ENCODE results near the gene FAM209A.
"Not testable (repeated sequence)": the region's sequence is repeated elsewhere in the genome, so short reads cannot be mapped to it uniquely, and the experiment has no call there.

Gene FAM209A

GRCh38 chr20:56518126-56518525, 6.4 kb upstream of the FAM209A start:
- H3K27ac Mint-ChIP-seq: no peak overlapping the region
- peaks cover 0 to 6% of the 10 kb centered on the region in 2 donors for H3K9me3 Mint-ChIP-seq
- ATAC-seq (replicated peaks) (no peak), DNase-seq (no peak)
- H3K36me3 Mint-ChIP-seq (ENCODE audit: insufficient read depth): peaks cover 58% of the 10 kb centered on the region
- no peak overlapping the region for H3K4me3 Mint-ChIP-seq
- H3K27me3 Mint-ChIP-seq: no peaks in the 10 kb centered on the region
- H3K4me1 Mint-ChIP-seq (ENCODE audit: low read depth in 2 of 2): peaks cover 0 to under 1% of the 10 kb centered on the region in 2 donors

- no peak overlapping the region for H3K27ac Mint-ChIP-seq
- H3K4me1 Mint-ChIP-seq (ENCODE audit: low read depth in 2 of 2): peaks cover 0 to 3% of the 10 kb centered on the region in 2 donors
- ATAC-seq (replicated peaks) (no peak), DNase-seq (no peak)
- no peak overlapping the region for H3K4me3 Mint-ChIP-seq
- peaks cover 56% of the 10 kb centered on the region for H3K36me3 Mint-ChIP-seq (ENCODE audit: insufficient read depth)
- peaks cover 0 to 6% of the 10 kb centered on the region in 2 donors for H3K9me3 Mint-ChIP-seq
- H3K27me3 Mint-ChIP-seq: no peaks in the 10 kb centered on the region
These were observed 5.7 kb upstream of the FAM209A start for GRCh38 chr20:56518721-56519398.

DNA sequence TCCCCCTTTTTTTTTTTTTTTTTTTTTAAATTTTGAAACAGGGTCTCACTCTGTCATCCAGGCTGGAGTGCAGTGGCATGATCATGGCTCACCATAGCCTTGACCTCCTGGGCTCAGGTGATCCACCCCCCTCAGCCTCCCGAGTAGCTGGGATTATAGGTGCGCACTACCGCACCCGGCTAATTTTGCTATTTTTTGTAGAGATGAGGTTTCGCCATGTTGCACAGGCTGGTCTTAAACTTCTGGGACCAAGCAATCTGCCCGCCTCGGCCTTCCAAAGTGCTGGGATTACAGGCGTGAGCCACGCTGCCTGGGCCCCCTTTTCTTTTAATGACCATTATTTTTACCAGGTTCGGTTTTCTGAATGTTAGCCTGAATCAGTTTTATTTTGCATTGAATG, 5.0 kb upstream of the FAM209A start:
- ATAC-seq (replicated peaks): no peak
- Mint-ChIP-seq H3K27ac (no peak overlapping the region), H3K36me3 (ENCODE audit: insufficient read depth) (peaks cover 53% of the 10 kb centered on the region), H3K4me3 (no peak overlapping the region), H3K4me1 (ENCODE audit: low read depth in 2 of 2) (peaks cover 0 to 5% of the 10 kb centered on the region in 2 donors), H3K9me3 (peaks cover 0 to 6% of the 10 kb centered on the region in 2 donors), H3K27me3 (no peaks in the 10 kb centered on the region)
- DNase-seq: no peak

DNA sequence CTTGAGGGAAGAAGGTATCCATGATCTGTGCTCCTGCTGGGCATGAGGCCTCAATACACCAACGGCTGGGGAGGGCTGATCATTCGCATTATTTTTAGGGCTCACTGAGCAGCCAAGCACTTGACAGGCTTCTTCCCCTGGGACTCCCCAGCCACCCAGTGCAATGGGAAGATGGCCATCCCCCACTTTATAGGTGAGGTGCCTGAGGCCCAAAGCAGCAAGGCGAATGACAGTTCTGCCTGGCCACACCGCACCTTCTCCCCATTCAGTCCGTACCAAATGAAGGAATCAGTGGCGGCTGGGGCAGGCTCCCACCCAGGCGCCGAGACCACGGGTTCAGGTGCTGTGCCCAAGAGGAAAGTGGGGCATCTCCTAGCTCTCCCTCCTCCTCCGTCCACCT, 4.4 kb upstream of the FAM209A start:
- H3K27me3 Mint-ChIP-seq: no peaks in the 10 kb centered on the region
- DNase-seq (no peak), ATAC-seq (replicated peaks) (no peak)
- H3K4me3 Mint-ChIP-seq: no peak overlapping the region
- no peak overlapping the region for H3K27ac Mint-ChIP-seq
- H3K4me1 Mint-ChIP-seq (ENCODE audit: low read depth in 2 of 2): peaks cover 0 to 5% of the 10 kb centered on the region in 2 donors
- H3K36me3 Mint-ChIP-seq (ENCODE audit: insufficient read depth): peaks cover 52% of the 10 kb centered on the region
- peaks cover 0 to 6% of the 10 kb centered on the region in 2 donors for H3K9me3 Mint-ChIP-seq

DNA sequence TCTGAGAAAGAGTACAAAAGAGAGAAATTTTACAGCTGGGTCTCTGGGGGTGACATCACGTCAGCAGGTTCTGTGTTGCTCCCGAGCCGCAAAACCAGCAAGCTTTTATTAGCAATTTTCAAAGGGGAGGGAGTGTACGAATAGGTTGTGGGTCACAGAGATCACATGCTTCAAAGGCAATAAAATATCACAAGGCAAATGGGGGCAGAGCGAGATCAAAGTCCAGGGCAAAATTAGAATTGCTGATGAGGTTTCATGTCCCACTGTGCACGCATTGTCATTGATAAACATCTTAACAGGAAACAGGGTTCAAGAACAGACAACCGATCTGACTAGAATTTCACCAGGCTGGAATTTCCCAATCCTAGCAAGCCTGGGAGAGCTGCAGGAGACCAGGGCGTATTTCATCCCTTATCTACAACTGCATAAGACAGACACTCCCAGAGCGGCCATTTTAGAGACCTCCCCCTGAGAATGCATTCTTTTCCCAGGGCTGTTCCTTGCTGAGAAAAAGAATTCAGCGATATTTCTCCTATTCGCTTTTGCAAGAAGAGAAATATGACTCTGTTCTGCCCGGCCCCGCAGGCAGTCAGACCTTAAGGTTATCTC, 3.7 kb upstream of the FAM209A start:
- peaks cover 45% of the 10 kb centered on the region for H3K36me3 Mint-ChIP-seq (ENCODE audit: insufficient read depth)
- DNase-seq; H3K4me1 Mint-ChIP-seq (ENCODE audit: low read depth in 2 of 2); H3K9me3 Mint-ChIP-seq; ATAC-seq (replicated peaks); H3K27me3 Mint-ChIP-seq; H3K27ac Mint-ChIP-seq; H3K4me3 Mint-ChIP-seq: not testable (repeated sequence)

GRCh38 chr20:56522311-56522710, 2.2 kb upstream of the FAM209A start:
- H3K27me3 Mint-ChIP-seq: no peaks in the 10 kb centered on the region
- peaks cover 0 to 5% of the 10 kb centered on the region in 2 donors for H3K4me1 Mint-ChIP-seq (ENCODE audit: low read depth in 2 of 2)
- no peak for ATAC-seq (replicated peaks)
- H3K27ac Mint-ChIP-seq: no peak overlapping the region
- peaks cover 0 to 6% of the 10 kb centered on the region in 2 donors for H3K9me3 Mint-ChIP-seq
- H3K4me3 Mint-ChIP-seq: no peak overlapping the region
- DNase-seq: no peak
- peaks cover 38% of the 10 kb centered on the region for H3K36me3 Mint-ChIP-seq (ENCODE audit: insufficient read depth)

DNA sequence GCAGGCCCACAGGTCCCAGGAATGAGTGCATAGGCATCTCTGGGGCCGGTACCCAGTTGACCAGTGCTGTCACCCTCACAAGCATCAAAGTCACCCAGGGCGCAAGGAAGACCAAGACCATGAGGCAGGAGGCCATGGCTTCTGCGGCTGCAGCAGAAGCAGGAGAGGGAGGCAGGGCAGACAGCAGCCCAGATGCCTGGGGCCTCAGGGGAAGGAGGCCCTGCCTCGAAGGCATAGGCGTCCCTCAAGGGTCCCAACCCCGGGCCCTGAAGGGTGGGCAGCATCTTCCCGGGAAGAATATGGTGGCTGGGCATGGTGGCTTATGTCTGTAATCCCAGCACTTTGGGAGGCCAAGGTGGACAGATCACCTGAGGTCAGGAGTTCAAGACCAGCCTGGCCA, 3.0 kb downstream of the FAM209A start:
- Mint-ChIP-seq H3K27me3 (no peaks in the 10 kb centered on the region), H3K4me1 (ENCODE audit: low read depth in 2 of 2) (peaks cover 0 to 5% of the 10 kb centered on the region in 2 donors), H3K36me3 (ENCODE audit: insufficient read depth) (peaks cover 9% of the 10 kb centered on the region), H3K4me3 (no peak overlapping the region), H3K9me3 (no peaks in the 10 kb centered on the region), H3K27ac (no peak overlapping the region)
- ATAC-seq (replicated peaks) (no peak), DNase-seq (no peak)

DNA sequence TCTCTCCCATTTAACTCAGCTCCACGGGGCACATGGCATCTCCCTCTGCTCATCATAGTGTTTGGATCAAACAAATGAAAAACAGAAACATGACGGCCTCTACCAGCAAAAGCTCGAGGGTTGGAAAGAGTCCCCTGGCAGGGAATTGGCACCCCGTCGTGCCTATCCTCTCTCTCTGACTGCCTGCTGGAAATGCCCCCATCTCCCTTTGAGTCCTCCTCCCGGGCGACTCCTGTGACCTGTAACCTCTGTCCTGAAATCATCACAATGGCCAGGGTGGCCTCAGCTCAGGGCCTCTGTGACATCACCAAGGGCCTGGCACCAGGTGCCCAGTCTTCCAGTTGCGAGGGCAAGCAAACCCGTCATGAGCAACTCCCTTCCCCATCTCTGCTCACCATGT, 8.4 kb downstream of the FAM209A start, which contains the start of gene FAM209B:
TSS of gene FAM209B (plus strand) at position 301 of the 400 bp plus-strand sequence. CDS start at position 397, 96 bp downstream.
- not testable (repeated sequence) for H3K9me3 Mint-ChIP-seq; H3K27me3 Mint-ChIP-seq; H3K4me1 Mint-ChIP-seq (ENCODE audit: low read depth in 2 of 2); ATAC-seq (replicated peaks); H3K4me3 Mint-ChIP-seq; DNase-seq; H3K36me3 Mint-ChIP-seq (ENCODE audit: insufficient read depth)
- H3K27ac Mint-ChIP-seq: peak within 1 kb of the TSS in 1 of 2 donors; percentile 78

DNA sequence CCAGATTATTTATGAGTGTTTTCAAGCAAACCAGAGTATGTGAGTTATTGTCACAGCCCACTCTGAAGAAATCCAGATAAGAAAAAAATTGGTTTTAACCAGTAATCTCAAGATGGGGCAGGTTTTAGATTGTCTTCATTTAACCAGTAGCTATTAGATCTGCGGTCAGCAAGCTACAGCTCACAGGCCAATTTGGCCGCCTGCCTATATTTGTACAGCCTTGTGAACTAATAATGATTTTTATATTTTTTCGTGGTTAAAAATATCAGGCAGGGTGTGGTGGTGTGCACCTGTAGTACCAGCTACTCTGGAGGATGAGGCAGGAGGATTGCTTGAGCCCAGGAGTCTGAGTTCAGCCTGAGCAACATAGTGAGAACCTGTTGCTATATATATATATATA, 13.5 kb downstream of the FAM209A start:
- no peak for DNase-seq
- Mint-ChIP-seq H3K9me3 (no peaks in the 10 kb centered on the region), H3K27ac (no peak overlapping the region), H3K4me1 (ENCODE audit: low read depth in 2 of 2) (no peaks in the 10 kb centered on the region), H3K27me3 (no peaks in the 10 kb centered on the region), H3K36me3 (ENCODE audit: insufficient read depth) (peaks cover 2% of the 10 kb centered on the region), H3K4me3 (no peak overlapping the region)
- no peak for ATAC-seq (replicated peaks)

- no peak overlapping the region for H3K4me3 Mint-ChIP-seq
- H3K9me3 Mint-ChIP-seq: no peaks in the 10 kb centered on the region
- no peaks in the 10 kb centered on the region for H3K4me1 Mint-ChIP-seq (ENCODE audit: low read depth in 2 of 2)
- no peak overlapping the region for H3K27ac Mint-ChIP-seq
- ATAC-seq (replicated peaks) (no peak), DNase-seq (no peak)
- H3K27me3 Mint-ChIP-seq: no peaks in the 10 kb centered on the region
- H3K36me3 Mint-ChIP-seq (ENCODE audit: insufficient read depth): no peaks in the 10 kb centered on the region
These were observed 15.9 kb downstream of the FAM209A start for GRCh38 chr20:56540415-56540814.

DNA sequence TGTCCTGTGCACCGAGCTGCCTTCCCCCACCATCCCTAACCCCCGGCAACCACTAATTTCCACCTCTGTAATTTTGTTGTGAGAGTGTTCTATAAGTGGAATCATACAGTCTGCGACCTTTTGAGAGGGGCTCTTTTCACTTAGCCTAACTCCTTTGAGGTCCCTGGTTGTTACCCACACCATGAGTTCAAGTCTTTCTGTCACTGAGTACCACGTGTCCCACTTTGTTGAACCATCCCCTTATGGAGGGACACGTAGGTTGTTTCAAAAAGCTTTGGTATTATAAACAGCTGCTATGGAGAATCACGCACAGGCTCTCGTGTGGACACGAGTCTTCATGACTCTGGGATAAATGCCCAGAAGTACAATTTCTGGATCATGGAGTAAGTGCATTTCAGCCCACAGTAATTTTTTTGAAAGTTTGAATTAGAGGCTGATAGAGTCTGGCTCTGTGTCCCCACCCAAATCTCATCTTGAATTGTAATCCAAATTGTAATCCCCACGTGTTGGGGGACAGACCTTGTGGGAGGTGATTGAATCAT, 18.0 kb downstream of the FAM209A start:
- ATAC-seq (replicated peaks) (no peak), DNase-seq (no peak)
- Mint-ChIP-seq H3K27ac (no peak overlapping the region), H3K36me3 (ENCODE audit: insufficient read depth) (no peaks in the 10 kb centered on the region), H3K4me3 (no peak overlapping the region), H3K9me3 (no peaks in the 10 kb centered on the region), H3K27me3 (no peaks in the 10 kb centered on the region), H3K4me1 (ENCODE audit: low read depth in 2 of 2) (no peaks in the 10 kb centered on the region)

DNA sequence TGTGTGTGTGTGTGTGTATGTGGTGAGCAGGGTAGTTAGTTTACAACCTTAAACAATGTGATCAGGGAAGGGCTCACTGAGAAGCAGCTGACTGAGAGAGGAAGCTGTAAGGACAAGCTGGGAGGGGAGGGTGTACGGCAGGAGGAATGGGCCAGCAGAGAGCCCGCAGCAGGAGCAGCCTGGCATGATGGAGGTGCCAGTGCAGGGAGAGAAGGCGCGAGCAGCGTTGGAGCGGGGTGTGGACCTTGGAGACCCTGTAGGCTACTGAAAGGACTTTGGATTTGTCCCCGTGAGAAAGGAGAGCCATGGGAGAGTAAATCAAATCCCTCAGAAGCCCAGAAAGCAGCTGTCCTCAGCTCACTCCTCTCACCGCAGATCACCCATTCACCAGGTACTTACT, 27.0 kb downstream of the FAM209A start:
- H3K9me3 Mint-ChIP-seq: no peaks in the 10 kb centered on the region
- H3K4me3 Mint-ChIP-seq: no peak overlapping the region
- H3K4me1 Mint-ChIP-seq (ENCODE audit: low read depth in 2 of 2): no peaks in the 10 kb centered on the region
- peaks cover 0 to 19% of the 10 kb centered on the region in 2 donors for H3K27me3 Mint-ChIP-seq
- H3K36me3 Mint-ChIP-seq (ENCODE audit: insufficient read depth): no peaks in the 10 kb centered on the region
- DNase-seq (no peak), ATAC-seq (replicated peaks) (no peak)
- H3K27ac Mint-ChIP-seq: no peak overlapping the region

DNA sequence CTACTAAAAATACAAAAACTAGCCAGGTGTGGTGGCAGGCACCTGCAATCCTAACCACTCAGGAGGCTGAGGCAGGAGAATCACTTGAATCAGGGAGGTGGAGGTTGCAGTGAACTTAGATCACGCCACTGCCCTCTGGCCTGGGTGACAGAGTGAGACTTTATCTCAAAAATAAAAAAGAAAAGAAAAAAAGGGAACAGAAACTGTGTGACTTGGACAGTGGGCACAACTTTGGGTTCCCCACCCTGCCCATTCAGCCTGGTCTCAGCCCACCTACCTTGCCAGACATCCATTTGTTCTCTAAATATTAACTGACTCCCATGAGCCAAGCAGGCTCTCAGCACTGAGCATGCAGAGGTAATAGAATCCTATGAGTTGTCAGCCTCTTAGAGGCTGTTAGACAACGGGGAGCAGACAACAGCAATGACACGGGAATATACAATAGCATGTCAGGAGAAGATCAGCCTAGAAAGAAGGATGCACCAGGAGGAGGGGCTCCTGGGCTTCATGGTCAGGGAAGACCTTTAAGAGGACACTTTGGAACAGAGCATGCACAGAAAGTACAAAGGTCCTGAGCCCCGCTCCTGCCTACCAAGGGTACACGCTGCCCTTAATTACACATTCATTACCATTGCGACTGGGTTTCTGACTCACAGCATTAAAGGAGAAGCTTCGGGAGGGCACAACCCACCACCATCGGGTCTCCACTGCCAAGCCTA, 28.5 kb downstream of the FAM209A start:
- Mint-ChIP-seq H3K4me1 (ENCODE audit: low read depth in 2 of 2) (no peaks in the 10 kb centered on the region), H3K4me3 (no peak overlapping the region), H3K9me3 (no peaks in the 10 kb centered on the region), H3K27ac (no peak overlapping the region), H3K36me3 (ENCODE audit: insufficient read depth) (no peaks in the 10 kb centered on the region), H3K27me3 (peaks cover 0 to 24% of the 10 kb centered on the region in 2 donors)
- DNase-seq (no peak), ATAC-seq (replicated peaks) (no peak)
